MCF 10A (cell line): ENCODE measurements around the gene SMPD1. TPM values are rescaled to one million over a fixed set of nuclear protein-coding genes. Genes with fewer than 3 reads are reported as not detected.

Source experiments
- BruUV-seq: library from RNA; stranded (reverse); fragments of 400-500 nt; replicated peaks from 2 replicates; lab custom pipeline; 2021; lab: Mats Ljungman, UMichigan
- CTCF ChIA-PET: fragments of 300-600 bp; sonication (Branson Sonifier 250); formaldehyde crosslinking; extraction: SDS; loops from one replicate; lab custom pipeline; 2021; ENCODE audit warnings: antibody characterized with exemption, inconsistent platforms; lab: Yijun Ruan, JAX
- POLR2A ChIA-PET: fragments of 300-600, 350-650 bp; sonication (Branson Sonifier 250); formaldehyde crosslinking; extraction: SDS; loops from one replicate; lab custom pipeline; 2020; ENCODE audit warnings: antibody characterized with exemption, inconsistent platforms; lab: Yijun Ruan, JAX
- DNase-seq: peaks from one replicate; pipeline ENCODE4 v3.0.0-alpha.2; 2018; ENCODE audit not compliant: unreplicated experiment
- H3K27ac Mint-ChIP-seq: one replicate; pipeline ENCODE4 v1.8.0; 2022; ENCODE audit warnings: mild to moderate bottlenecking, low read depth, mixed read lengths; ENCODE audit not compliant: unreplicated experiment
- H3K27me3 Mint-ChIP-seq: one replicate; pipeline ENCODE4 v1.8.0; 2022; ENCODE audit warnings: mixed read lengths; ENCODE audit not compliant: insufficient read depth, unreplicated experiment
- H3K36me3 Mint-ChIP-seq: one replicate; pipeline ENCODE4 v1.8.0; 2022; ENCODE audit warnings: mild to moderate bottlenecking, moderate library complexity, mixed read lengths; ENCODE audit not compliant: insufficient read depth, unreplicated experiment
- H3K4me1 Mint-ChIP-seq: one replicate; pipeline ENCODE4 v1.8.0; 2022; ENCODE audit warnings: mixed read lengths; ENCODE audit not compliant: insufficient read depth, unreplicated experiment
- H3K4me3 Mint-ChIP-seq: one replicate; pipeline ENCODE4 v1.8.0; 2022; ENCODE audit warnings: mild to moderate bottlenecking, moderate library complexity, mixed read lengths; ENCODE audit not compliant: unreplicated experiment
- H3K9me3 Mint-ChIP-seq: one replicate; pipeline ENCODE4 v1.8.0; 2022; ENCODE audit warnings: mixed read lengths; ENCODE audit not compliant: unreplicated experiment
- CTCF ChIP-seq: fragments of 200-600 bp; IDR thresholded peaks from one replicate; pipeline ENCODE4 v1.8.0; 2022; ENCODE audit warnings: antibody characterized with exemption, mild to moderate bottlenecking; ENCODE audit not compliant: unreplicated experiment
- intact Hi-C: fragments of 100-400 bp; cut with micrococcal nuclease; formaldehyde crosslinking; loops from 2 replicates; pipeline ENCODE4 v1.14.1; 2022
- total RNA-seq: library from RNA; stranded (reverse); gene quantifications from 2 replicates; pipeline ENCODE4 v1.2.3, GENCODE V29; 2022

The SMPD1 gene
- total RNA-seq, 1 experiment from 2014 or later, result 15.0 TPM

GRCh38 chr11:6354651-6355485 lies 35.4 kb upstream of the SMPD1 start:
- intact Hi-C loops, result no loop called here
- Mint-ChIP-seq H3K27me3 (no peaks in the 10 kb centered on the region), H3K4me3 (no peak overlapping the region), H3K36me3 (no peaks in the 10 kb centered on the region), H3K9me3 (no peaks in the 10 kb centered on the region), H3K4me1 (peaks cover 11% of the 10 kb centered on the region), H3K27ac (no peak overlapping the region)
- CTCF ChIA-PET, result interaction anchor here (0.5 to 6.2 kb wide), 43 partner anchors 8 to 1172 kb away, joined by 3 to 147 read pairs (median 5); partner anchors contain the start of genes C11orf42, CAVIN3, OR56A1 and SMPD1
- no peak for DNase-seq
- BruUV-seq, result no TSS peak
- POLR2A ChIA-PET, result interaction anchor here (0.7 to 1.2 kb wide), 2 partner anchors 35 to 177 kb away, joined by 3 read pairs; partner anchors contain the start of gene CAVIN3
- TF ChIP-seq CTCF, result no peak

GRCh38 chr11:6356503-6357055 lies 33.7 kb upstream of the SMPD1 start:
- H3K36me3 Mint-ChIP-seq, result no peaks in the 10 kb centered on the region
- H3K27me3 Mint-ChIP-seq, result no peaks in the 10 kb centered on the region
- DNase-seq, result no peak
- no peak for TF ChIP-seq CTCF
- peaks cover 11% of the 10 kb centered on the region for H3K4me1 Mint-ChIP-seq
- no peak overlapping the region for H3K4me3 Mint-ChIP-seq
- BruUV-seq, result no TSS peak
- ChIA-PET CTCF (interaction anchor here (8.8 kb wide), 1 partner anchor 35 kb away, joined by 176 read pairs; the partner anchor contains the start of gene CAVIN3), POLR2A (no interaction called here)
- no peak overlapping the region for H3K27ac Mint-ChIP-seq
- H3K9me3 Mint-ChIP-seq, result no peaks in the 10 kb centered on the region
- intact Hi-C loops, result no loop called here

GRCh38 chr11:6357222-6357621 lies 33.1 kb upstream of the SMPD1 start:
- peak; percentile 83 for DNase-seq
- no peak for TF ChIP-seq CTCF
- Mint-ChIP-seq H3K36me3 (no peaks in the 10 kb centered on the region), H3K4me3 (no peak overlapping the region), H3K27ac (no peak overlapping the region), H3K9me3 (no peaks in the 10 kb centered on the region), H3K4me1 (peaks cover 11% of the 10 kb centered on the region), H3K27me3 (no peaks in the 10 kb centered on the region)
- ChIA-PET CTCF (interaction anchor here (0.6 to 8.8 kb wide), 2 partner anchors 36 to 750 kb away, joined by 3 to 176 read pairs; partner anchors contain the start of gene CAVIN3), POLR2A (interaction anchor here (1.4 kb wide), 1 partner anchor 40 kb away, joined by 4 read pairs; no protein-coding TSS in a partner anchor)
- intact Hi-C loops, result no loop called here
- BruUV-seq, result no TSS peak

- intact Hi-C loops, result no loop called here
- CTCF ChIA-PET, result interaction anchor here (1.0 to 8.8 kb wide), 9 partner anchors 7 to 337 kb away, joined by 3 to 176 read pairs (median 72); partner anchors contain the start of gene CAVIN3
- BruUV-seq, result no TSS peak
Measured at GRCh38 chr11:6360183-6360582, 30.1 kb upstream of the SMPD1 start.

More at GRCh38 chr11:6360183-6360582, 30.1 kb upstream of the SMPD1 start:
- no peak overlapping the region for H3K27ac Mint-ChIP-seq
- no peaks in the 10 kb centered on the region for H3K27me3 Mint-ChIP-seq
- POLR2A ChIA-PET, result no interaction called here
- H3K36me3 Mint-ChIP-seq, result no peaks in the 10 kb centered on the region
- no peaks in the 10 kb centered on the region for H3K9me3 Mint-ChIP-seq
- peaks cover 11% of the 10 kb centered on the region for H3K4me1 Mint-ChIP-seq
- no peak overlapping the region for H3K4me3 Mint-ChIP-seq
- DNase-seq, result no peak
- TF ChIP-seq CTCF, result no peak
